Measurements from ENCODE around the gene SNRNP48.
A peak's percentile ranks its signal among the peaks of the same experiment; 100 is the strongest.

Gene SNRNP48

DNA sequence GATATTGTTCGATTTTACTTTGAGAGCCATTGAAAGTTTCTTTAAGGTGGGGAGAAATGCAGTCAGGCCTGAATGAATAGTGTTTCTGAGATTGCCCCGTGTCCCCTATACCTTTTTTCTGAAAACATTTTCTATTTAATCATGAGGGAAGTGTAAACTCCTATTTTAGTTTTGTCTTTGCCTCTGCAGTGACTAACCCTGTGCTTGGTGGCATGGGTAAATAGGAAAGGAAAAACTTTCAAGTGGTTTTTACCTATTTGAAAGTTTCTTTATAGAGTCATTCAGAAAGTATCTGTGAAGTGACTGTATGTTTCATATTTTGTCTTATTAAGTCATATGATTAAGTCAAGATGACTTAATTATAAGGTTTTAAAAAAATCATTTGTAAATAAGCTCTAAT, 14.5 kb downstream of the SNRNP48 start:
- peaks cover 75% of the 10 kb centered on the region for H3K36me3 Mint-ChIP-seq (ENCODE audit: low read depth)
- H3K27ac Mint-ChIP-seq = peak overlapping the region; percentile 62
- H3K9me3 Mint-ChIP-seq = no peaks in the 10 kb centered on the region

GRCh38 chr6:7615611-7616383, 25.8 kb downstream of the SNRNP48 start:
- Mint-ChIP-seq H3K36me3 (ENCODE audit: low read depth) (peaks cover 8% of the 10 kb centered on the region), H3K27ac (no peak overlapping the region), H3K27me3 (no peaks in the 10 kb centered on the region), H3K4me1 (ENCODE audit: low read depth) (peaks cover 18% of the 10 kb centered on the region), H3K9me3 (no peaks in the 10 kb centered on the region), H3K4me3 (no peak overlapping the region)

More for the DNA sequence above, 14.5 kb downstream of the SNRNP48 start:
- Mint-ChIP-seq H3K4me3 (no peak overlapping the region), H3K27me3 (no peaks in the 10 kb centered on the region), H3K4me1 (ENCODE audit: low read depth) (peaks cover 18% of the 10 kb centered on the region)

- Mint-ChIP-seq H3K27ac (no peak overlapping the region), H3K36me3 (ENCODE audit: low read depth) (peaks cover under 1% of the 10 kb centered on the region), H3K9me3 (no peaks in the 10 kb centered on the region), H3K4me1 (ENCODE audit: low read depth) (peaks cover 18% of the 10 kb centered on the region), H3K27me3 (peaks cover 3% of the 10 kb centered on the region), H3K4me3 (no peak overlapping the region)
Observed at GRCh38 chr6:7617801-7618764, 28.1 kb downstream of the SNRNP48 start.

- H3K27ac Mint-ChIP-seq = no peak overlapping the region
- H3K27me3 Mint-ChIP-seq = peaks cover 3% of the 10 kb centered on the region
- H3K36me3 Mint-ChIP-seq (ENCODE audit: low read depth) = no peaks in the 10 kb centered on the region
- H3K4me3 Mint-ChIP-seq = no peak overlapping the region
- peaks cover 11% of the 10 kb centered on the region for H3K4me1 Mint-ChIP-seq (ENCODE audit: low read depth)
- H3K9me3 Mint-ChIP-seq = no peaks in the 10 kb centered on the region
Observed at GRCh38 chr6:7621761-7622160, 31.8 kb downstream of the SNRNP48 start.

DNA sequence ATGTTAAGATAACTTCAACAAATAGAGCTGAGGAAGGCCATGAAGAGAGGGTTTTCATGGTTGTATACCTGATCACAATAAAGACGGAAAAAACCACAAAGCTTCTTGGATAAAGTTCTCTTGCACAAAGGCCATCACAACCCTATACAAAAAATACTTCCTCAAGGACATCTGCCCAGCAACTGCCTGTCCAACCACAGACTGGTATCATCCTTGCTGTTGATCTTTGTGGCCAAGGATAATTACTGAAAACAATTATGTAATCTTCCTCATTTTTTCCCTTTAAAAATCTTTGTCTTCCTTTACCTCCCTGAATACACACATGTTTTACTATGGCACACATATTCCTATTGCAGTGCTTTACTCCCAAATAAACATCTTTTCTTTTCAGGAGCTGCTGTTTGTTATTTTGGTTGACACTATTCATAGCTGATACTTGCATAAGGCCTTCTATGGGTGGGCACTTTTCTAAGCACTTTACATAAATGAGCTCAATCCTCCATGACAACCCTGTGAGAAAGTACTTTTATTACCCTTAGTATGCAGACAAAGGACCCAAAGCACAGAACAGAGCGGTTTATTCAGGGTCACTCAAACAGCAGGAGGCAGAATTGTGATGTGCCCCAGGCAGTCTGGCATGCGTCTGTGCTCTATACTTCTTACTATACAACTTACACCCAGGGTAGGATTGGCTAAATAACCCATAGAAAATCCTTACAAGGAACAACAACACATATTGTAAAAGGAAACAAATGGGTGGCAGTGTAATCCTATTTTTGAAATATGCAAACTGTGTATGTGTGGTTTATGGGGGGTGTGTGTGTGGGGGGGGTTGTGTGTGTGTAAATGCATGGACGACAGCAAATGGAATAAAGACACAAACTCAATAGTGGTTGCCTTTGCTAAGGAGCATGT, 35.1 kb downstream of the SNRNP48 start:
- no peak overlapping the region for H3K27ac Mint-ChIP-seq
- H3K27me3 Mint-ChIP-seq = peaks cover 10% of the 10 kb centered on the region

DNA sequence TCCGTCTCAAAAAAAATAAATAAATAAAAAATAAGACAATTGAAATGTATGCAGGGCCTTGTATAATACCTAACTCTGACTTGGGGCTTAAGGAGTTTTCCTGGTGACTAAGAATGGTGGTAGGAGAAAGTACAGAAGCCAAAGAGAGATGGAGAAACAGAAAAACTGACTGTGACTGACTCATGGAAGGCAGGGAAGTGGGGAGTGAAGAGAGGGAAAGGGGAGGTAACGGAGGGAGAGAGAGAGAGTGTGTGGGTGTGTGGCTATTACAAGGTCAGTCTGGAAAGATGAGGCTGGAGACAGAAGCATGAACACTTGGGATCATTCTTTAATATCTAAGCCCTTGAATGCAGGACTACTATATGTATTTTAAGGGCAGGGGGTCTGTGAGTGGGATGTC, 38.5 kb downstream of the SNRNP48 start:
- Mint-ChIP-seq H3K27me3 (peaks cover 11% of the 10 kb centered on the region), H3K4me3 (no peak overlapping the region), H3K36me3 (ENCODE audit: low read depth) (no peaks in the 10 kb centered on the region), H3K27ac (no peak overlapping the region), H3K4me1 (ENCODE audit: low read depth) (no peaks in the 10 kb centered on the region), H3K9me3 (no peaks in the 10 kb centered on the region)

More for the DNA sequence above, 35.1 kb downstream of the SNRNP48 start:
- H3K4me1 Mint-ChIP-seq (ENCODE audit: low read depth) = no peaks in the 10 kb centered on the region
- H3K4me3 Mint-ChIP-seq = no peak overlapping the region
- no peaks in the 10 kb centered on the region for H3K36me3 Mint-ChIP-seq (ENCODE audit: low read depth)
- H3K9me3 Mint-ChIP-seq = no peaks in the 10 kb centered on the region

- H3K27ac Mint-ChIP-seq = no peak overlapping the region
- no peak overlapping the region for H3K4me3 Mint-ChIP-seq
- H3K4me1 Mint-ChIP-seq (ENCODE audit: low read depth) = no peaks in the 10 kb centered on the region
- peaks cover 11% of the 10 kb centered on the region for H3K27me3 Mint-ChIP-seq
- H3K9me3 Mint-ChIP-seq = no peaks in the 10 kb centered on the region
- H3K36me3 Mint-ChIP-seq (ENCODE audit: low read depth) = no peaks in the 10 kb centered on the region
Observed at GRCh38 chr6:7628909-7629308, 38.9 kb downstream of the SNRNP48 start.

DNA sequence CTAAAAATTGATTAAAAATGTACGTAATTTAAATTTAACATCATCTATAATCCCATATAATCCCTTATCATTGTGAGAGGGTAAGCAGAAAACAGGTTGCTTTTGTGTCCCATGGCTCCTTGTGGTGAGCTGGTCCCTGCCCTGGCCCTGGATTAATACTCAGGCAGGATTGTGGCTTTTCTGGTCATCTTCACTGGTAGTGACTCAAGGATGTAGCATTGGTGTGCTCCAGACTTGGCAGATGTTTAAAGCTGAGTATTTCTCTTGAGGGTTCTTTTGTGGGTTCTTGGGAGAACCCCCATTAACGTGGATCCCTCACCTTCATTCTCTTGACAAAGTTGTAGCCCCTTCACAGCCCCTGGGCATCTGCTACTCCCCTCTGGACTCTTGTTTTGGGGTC, 39.3 kb downstream of the SNRNP48 start:
- H3K4me1 Mint-ChIP-seq (ENCODE audit: low read depth) = no peaks in the 10 kb centered on the region
- H3K4me3 Mint-ChIP-seq = no peak overlapping the region
- no peak overlapping the region for H3K27ac Mint-ChIP-seq
- H3K36me3 Mint-ChIP-seq (ENCODE audit: low read depth) = no peaks in the 10 kb centered on the region
- no peaks in the 10 kb centered on the region for H3K9me3 Mint-ChIP-seq
- peaks cover 11% of the 10 kb centered on the region for H3K27me3 Mint-ChIP-seq

DNA sequence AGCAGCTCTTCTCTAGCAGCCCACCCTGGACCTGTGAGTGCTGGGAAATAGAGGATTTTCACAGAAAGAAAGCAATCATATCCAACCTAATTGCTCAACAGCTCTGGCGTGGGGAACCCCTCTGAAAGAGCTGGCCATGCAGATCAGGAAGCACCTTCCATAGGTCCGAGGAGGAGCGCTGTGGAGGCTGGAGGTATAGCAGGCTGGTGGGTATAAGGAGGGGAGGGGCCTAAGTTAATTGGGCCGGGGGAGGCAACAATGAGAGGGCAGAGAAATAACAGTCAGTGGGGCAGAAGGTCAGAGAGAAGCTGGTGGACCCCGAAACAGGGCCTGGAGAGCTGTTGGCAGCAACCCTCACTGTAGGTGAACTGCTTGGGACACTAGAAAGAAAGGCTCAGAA, 40.8 kb downstream of the SNRNP48 start:
- no peaks in the 10 kb centered on the region for H3K4me1 Mint-ChIP-seq (ENCODE audit: low read depth)
- peaks cover 11% of the 10 kb centered on the region for H3K27me3 Mint-ChIP-seq
- H3K36me3 Mint-ChIP-seq (ENCODE audit: low read depth) = no peaks in the 10 kb centered on the region
- H3K9me3 Mint-ChIP-seq = no peaks in the 10 kb centered on the region
- no peak overlapping the region for H3K27ac Mint-ChIP-seq
- H3K4me3 Mint-ChIP-seq = no peak overlapping the region

DNA sequence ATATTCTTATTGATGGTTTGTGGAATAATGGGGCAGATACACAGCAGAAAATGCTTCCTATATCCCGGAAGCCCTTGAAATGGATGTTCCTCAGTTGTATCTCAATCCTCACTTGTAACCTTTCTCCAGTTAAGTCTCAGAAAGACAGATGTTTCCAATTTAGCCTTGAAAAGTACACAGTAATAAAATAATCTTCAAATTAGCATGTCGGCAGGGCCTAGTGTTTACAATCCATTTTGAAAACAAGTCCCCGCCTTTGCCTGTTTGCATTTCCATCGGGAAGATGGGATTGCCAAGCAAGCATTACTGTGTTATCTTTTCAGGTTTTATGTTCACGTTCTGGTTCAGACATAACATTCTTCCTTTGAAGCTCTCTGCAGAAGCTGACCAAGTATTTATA, 41.5 kb downstream of the SNRNP48 start:
- H3K36me3 Mint-ChIP-seq (ENCODE audit: low read depth) = no peaks in the 10 kb centered on the region
- peaks cover 11% of the 10 kb centered on the region for H3K27me3 Mint-ChIP-seq
- no peaks in the 10 kb centered on the region for H3K4me1 Mint-ChIP-seq (ENCODE audit: low read depth)
- H3K9me3 Mint-ChIP-seq = no peaks in the 10 kb centered on the region
- no peak overlapping the region for H3K4me3 Mint-ChIP-seq
- no peak overlapping the region for H3K27ac Mint-ChIP-seq

GRCh38 chr6:7632501-7633290, 42.7 kb downstream of the SNRNP48 start:
- Mint-ChIP-seq H3K27me3 (peaks cover 17% of the 10 kb centered on the region), H3K4me1 (ENCODE audit: low read depth) (no peaks in the 10 kb centered on the region), H3K27ac (no peak overlapping the region), H3K36me3 (ENCODE audit: low read depth) (no peaks in the 10 kb centered on the region), H3K9me3 (no peaks in the 10 kb centered on the region), H3K4me3 (no peak overlapping the region)

GRCh38 chr6:7633361-7633760, 43.4 kb downstream of the SNRNP48 start:
- no peaks in the 10 kb centered on the region for H3K4me1 Mint-ChIP-seq (ENCODE audit: low read depth)
- no peak overlapping the region for H3K4me3 Mint-ChIP-seq
- H3K36me3 Mint-ChIP-seq (ENCODE audit: low read depth) = no peaks in the 10 kb centered on the region
- no peaks in the 10 kb centered on the region for H3K9me3 Mint-ChIP-seq
- no peak overlapping the region for H3K27ac Mint-ChIP-seq
- peaks cover 16% of the 10 kb centered on the region for H3K27me3 Mint-ChIP-seq

GRCh38 chr6:7636151-7636550, 46.2 kb downstream of the SNRNP48 start:
- H3K27me3 Mint-ChIP-seq = peaks cover 10% of the 10 kb centered on the region
- no peaks in the 10 kb centered on the region for H3K4me1 Mint-ChIP-seq (ENCODE audit: low read depth)
- no peaks in the 10 kb centered on the region for H3K9me3 Mint-ChIP-seq
- H3K27ac Mint-ChIP-seq = no peak overlapping the region
- no peak overlapping the region for H3K4me3 Mint-ChIP-seq
- no peaks in the 10 kb centered on the region for H3K36me3 Mint-ChIP-seq (ENCODE audit: low read depth)

- H3K9me3 Mint-ChIP-seq = no peaks in the 10 kb centered on the region
- no peak overlapping the region for H3K4me3 Mint-ChIP-seq
- no peaks in the 10 kb centered on the region for H3K4me1 Mint-ChIP-seq (ENCODE audit: low read depth)
- peaks cover 10% of the 10 kb centered on the region for H3K27me3 Mint-ChIP-seq
- no peaks in the 10 kb centered on the region for H3K36me3 Mint-ChIP-seq (ENCODE audit: low read depth)
- H3K27ac Mint-ChIP-seq = no peak overlapping the region
Observed at GRCh38 chr6:7637533-7637932, 47.5 kb downstream of the SNRNP48 start.
